ENCODE results near the gene PRR14.
"Not testable (repeated sequence)": the region's sequence is repeated elsewhere in the genome, so short reads cannot be mapped to it uniquely, and the experiment has no call there.

Gene PRR14

GRCh38 chr16:30623536-30624283 is 27.1 kb upstream of the PRR14 start:
- Histone ChIP-seq H3K4me3 (ENCODE audit: low read depth, low read length) (no peak overlapping the region), H3K27ac (no peak overlapping the region), H3K9me3 (ENCODE audit: severe bottlenecking) (peaks cover 8% of the 10 kb centered on the region), H3K36me3 (no peaks in the 10 kb centered on the region), H3K27me3 (ENCODE audit: insufficient read depth, low read depth, severe bottlenecking) (no peaks in the 10 kb centered on the region)
- DNase-seq, result no peak
- no peak for TF ChIP-seq CTCF (IDR thresholded peaks at IDR 0.05; ENCODE audit: low read depth, low read length)

- Histone ChIP-seq H3K27ac (no peak overlapping the region), H3K4me3 (ENCODE audit: low read depth, low read length) (no peak overlapping the region), H3K36me3 (no peaks in the 10 kb centered on the region), H3K9me3 (ENCODE audit: severe bottlenecking) (peaks cover 8% of the 10 kb centered on the region), H3K27me3 (ENCODE audit: insufficient read depth, low read depth, severe bottlenecking) (no peaks in the 10 kb centered on the region)
- DNase-seq, result no peak
- TF ChIP-seq CTCF (IDR thresholded peaks at IDR 0.05; ENCODE audit: low read depth, low read length), result no peak
These were observed 24.5 kb upstream of the PRR14 start for GRCh38 chr16:30626236-30626635.

DNA sequence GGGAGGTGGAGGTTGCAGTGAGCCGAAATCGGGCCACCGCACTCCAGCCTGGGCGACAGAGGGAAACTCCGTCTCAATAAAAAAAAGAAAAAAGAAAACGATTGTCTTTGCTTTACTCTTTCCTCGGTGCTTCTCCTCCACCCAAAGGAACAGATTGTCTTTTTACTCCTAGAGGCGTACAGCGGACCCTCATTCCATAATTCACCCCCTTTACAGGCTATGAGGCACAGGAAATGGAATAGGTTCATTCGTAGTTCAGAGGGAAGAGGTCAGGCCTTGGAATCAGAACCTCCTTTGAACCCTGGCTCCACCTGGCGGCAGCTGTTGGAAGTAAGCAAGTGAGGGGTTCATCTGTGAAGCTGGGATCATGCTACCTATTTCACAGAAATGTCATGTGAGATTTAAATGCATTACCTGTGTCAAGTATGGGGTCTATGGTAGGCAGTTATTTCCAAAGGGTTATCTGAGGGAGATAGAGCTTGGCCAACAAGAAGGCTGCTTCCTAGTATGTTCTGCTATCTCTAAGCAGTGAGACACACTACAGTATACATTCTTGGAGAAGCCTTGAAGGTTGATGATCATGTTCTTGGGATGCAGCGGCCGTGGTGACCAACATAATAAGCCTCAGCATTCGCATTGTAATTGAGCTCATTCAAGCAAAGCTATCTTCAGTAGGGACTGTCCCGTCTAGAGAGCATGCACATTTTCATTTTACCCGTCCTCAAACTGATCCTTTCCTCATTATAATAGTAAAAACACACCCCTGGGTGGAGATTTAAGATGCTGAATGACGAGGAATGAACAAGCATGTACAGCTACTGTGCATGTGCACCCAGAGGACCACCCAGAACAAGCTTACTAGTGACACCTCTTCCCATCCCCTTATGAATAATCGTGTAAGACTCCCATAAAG is 21.9 kb upstream of the PRR14 start:
- TF ChIP-seq CTCF (IDR thresholded peaks at IDR 0.05; ENCODE audit: low read depth, low read length), result peak; percentile 87
- H3K4me3 ChIP-seq (ENCODE audit: low read depth, low read length), result no peak overlapping the region

GRCh38 chr16:30632454-30632853 is 18.3 kb upstream of the PRR14 start:
- not testable (repeated sequence) for H3K9me3 ChIP-seq (ENCODE audit: severe bottlenecking); H3K27me3 ChIP-seq (ENCODE audit: insufficient read depth, low read depth, severe bottlenecking); H3K27ac ChIP-seq; H3K36me3 ChIP-seq; H3K4me3 ChIP-seq (ENCODE audit: low read depth, low read length); DNase-seq

More for the DNA sequence above, 21.9 kb upstream of the PRR14 start:
- H3K9me3 ChIP-seq (ENCODE audit: severe bottlenecking), result peaks cover 4% of the 10 kb centered on the region
- no peaks in the 10 kb centered on the region for H3K27me3 ChIP-seq (ENCODE audit: insufficient read depth, low read depth, severe bottlenecking)
- no peaks in the 10 kb centered on the region for H3K36me3 ChIP-seq
- no peak overlapping the region for H3K27ac ChIP-seq
- DNase-seq, result peak; percentile 86

DNA sequence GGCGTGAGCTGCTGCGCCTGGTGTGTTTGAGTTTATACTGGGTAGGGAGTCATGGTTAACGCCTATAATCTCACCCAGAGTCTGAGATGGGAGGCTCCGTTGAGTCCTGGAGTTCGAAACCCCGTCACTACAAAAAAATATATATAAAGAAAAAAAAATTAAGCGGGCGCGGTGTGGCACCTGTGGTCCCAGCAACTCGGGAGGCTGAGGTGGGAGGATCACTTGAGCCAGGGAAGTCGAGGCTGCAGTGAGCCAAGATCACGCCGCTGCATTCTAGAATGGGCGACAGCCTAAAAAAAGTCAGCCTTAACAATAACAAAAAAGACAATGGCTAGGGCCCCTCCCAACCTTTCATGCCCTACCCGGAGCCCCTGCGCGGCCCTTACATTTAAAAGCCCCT is 17.2 kb upstream of the PRR14 start:
- H3K27ac ChIP-seq, result peak overlapping the region; percentile 81
- H3K36me3 ChIP-seq, result no peaks in the 10 kb centered on the region
- H3K27me3 ChIP-seq (ENCODE audit: insufficient read depth, low read depth, severe bottlenecking), result no peaks in the 10 kb centered on the region
- no peak for TF ChIP-seq CTCF (IDR thresholded peaks at IDR 0.05; ENCODE audit: low read depth, low read length)
- no peaks in the 10 kb centered on the region for H3K9me3 ChIP-seq (ENCODE audit: severe bottlenecking)
- H3K4me3 ChIP-seq (ENCODE audit: low read depth, low read length), result peak overlapping the region; percentile 93
- DNase-seq, result no peak

DNA sequence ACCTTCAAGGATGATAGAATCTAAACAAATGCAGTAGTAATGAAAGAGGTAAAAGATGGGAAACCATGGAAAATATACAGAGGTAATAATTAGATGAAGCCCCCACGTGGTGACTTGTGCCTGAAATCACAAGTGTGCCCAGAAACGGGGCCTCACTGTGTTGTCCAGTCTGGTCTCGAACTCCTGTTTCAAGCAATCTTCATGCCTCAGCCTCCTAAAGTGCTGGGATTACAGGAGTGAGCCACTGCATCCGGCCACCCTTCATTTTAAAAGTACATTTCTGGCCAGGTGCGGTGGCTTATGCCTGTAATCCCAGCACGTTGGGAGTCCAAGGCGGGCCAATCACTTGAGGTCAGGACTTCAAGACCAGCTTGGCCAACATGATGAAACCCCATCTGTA is 14.2 kb upstream of the PRR14 start:
- H3K27ac ChIP-seq, result no peak overlapping the region
- no peak for TF ChIP-seq CTCF (IDR thresholded peaks at IDR 0.05; ENCODE audit: low read depth, low read length)

GRCh38 chr16:30637139-30637538 is 13.6 kb upstream of the PRR14 start:
- not testable (repeated sequence) for H3K4me3 ChIP-seq (ENCODE audit: low read depth, low read length); H3K27me3 ChIP-seq (ENCODE audit: insufficient read depth, low read depth, severe bottlenecking); H3K36me3 ChIP-seq; H3K27ac ChIP-seq; DNase-seq; H3K9me3 ChIP-seq (ENCODE audit: severe bottlenecking)

More for the DNA sequence above, 14.2 kb upstream of the PRR14 start:
- Histone ChIP-seq H3K4me3 (ENCODE audit: low read depth, low read length) (no peak overlapping the region), H3K27me3 (ENCODE audit: insufficient read depth, low read depth, severe bottlenecking) (no peaks in the 10 kb centered on the region), H3K9me3 (ENCODE audit: severe bottlenecking) (no peaks in the 10 kb centered on the region), H3K36me3 (no peaks in the 10 kb centered on the region)
- no peak for DNase-seq
